Mesodermal cell (in vitro differentiated cells): ENCODE data around the gene SNRNP70.
"Not testable (repeated sequence)": the region's sequence is repeated elsewhere in the genome, so short reads cannot be mapped to it uniquely, and the experiment has no call there.

Experiments used
- H3K27ac ChIP-seq: 2 replicates; pipeline ENCODE4 v1.7.0; 2013; ENCODE audit warnings: mild to moderate bottlenecking, low read depth, low read length, moderate library complexity; ENCODE audit not compliant: severe bottlenecking
- H3K36me3 ChIP-seq: 2 replicates; pipeline ENCODE4 v1.7.1; 2013; ENCODE audit warnings: mild to moderate bottlenecking, low read length, moderate library complexity; ENCODE audit not compliant: control insufficient read depth, insufficient read depth
- H3K4me1 ChIP-seq: one replicate; pipeline ENCODE4 v1.7.1; 2013; ENCODE audit warnings: mild to moderate bottlenecking, low read length; ENCODE audit not compliant: insufficient read depth, control insufficient read depth, poor library complexity, severe bottlenecking
- H3K4me3 ChIP-seq: 2 replicates; pipeline ENCODE4 v1.7.0; 2013; ENCODE audit warnings: low read length, control low read depth, mild to moderate bottlenecking; ENCODE audit not compliant: insufficient read depth, poor library complexity, severe bottlenecking; ENCODE audit errors: extremely low read depth
- H3K9me3 ChIP-seq: 2 replicates; pipeline ENCODE4 v1.7.1; 2013; ENCODE audit warnings: mild to moderate bottlenecking, low read length, moderate library complexity; ENCODE audit not compliant: control insufficient read depth
- WGBS, 2 experiments: methylation state at CpG; one replicate each; pipeline ENCODE4 v1.1.5; 2013; ENCODE audit warnings: missing lambda C conversion rate in 2 of 2; ENCODE audit not compliant: insufficient coverage in 2 of 2; 5-methylcytosine and 5-hydroxymethylcytosine counted together

The SNRNP70 gene

DNA sequence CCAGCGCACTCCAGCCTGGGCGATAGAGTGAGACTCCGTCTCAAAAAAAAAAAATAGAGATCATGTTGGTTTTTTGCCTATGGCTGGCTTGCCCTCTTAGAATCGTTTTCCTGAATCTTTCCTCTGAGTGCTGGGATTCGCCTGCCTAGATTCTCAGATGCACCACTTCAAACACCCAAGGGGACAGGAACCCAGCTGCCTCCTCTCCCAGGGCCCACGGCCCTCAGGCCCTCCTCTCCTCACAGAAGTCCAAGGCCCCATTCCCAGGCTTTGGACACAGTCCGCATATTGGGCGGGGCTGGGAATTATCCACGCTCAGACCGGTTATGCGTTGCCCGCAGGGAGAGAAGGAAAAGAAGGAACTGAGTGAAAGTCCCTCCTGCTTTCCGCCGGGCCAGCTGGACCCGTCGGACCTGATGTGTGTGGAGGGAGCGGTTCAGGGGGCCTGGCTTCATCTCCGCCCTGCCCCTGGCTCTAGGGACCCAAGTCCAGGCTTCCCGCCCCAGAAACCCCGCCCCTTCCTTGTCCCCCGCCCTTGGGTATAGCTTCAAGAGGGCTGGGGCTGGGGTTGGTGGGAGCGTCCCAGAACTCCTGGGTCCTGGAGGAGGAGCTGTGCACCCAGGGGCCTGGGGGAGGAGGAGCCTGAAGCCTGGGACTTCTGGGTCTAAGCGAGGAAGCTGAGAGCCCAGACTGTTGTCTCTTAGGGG lies 39.9 kb downstream of the SNRNP70 start:
- WGBS, 2 experiments, result 65 to 69% methylated on average over 19 to 21 of the region's 23 CpGs
- no peaks in the 10 kb centered on the region for H3K36me3 ChIP-seq
- no peaks in the 10 kb centered on the region for H3K9me3 ChIP-seq
- no peak overlapping the region for H3K4me3 ChIP-seq
- H3K4me1 ChIP-seq, result no peaks in the 10 kb centered on the region
- no peak overlapping the region for H3K27ac ChIP-seq

- WGBS, 2 experiments, result 93% methylated on average over 2 of the region's 4 CpGs; no CpG with 5 or more reads in 1 of the 2 experiments
- Histone ChIP-seq H3K4me3 (no peak overlapping the region), H3K36me3 (no peaks in the 10 kb centered on the region), H3K4me1 (no peaks in the 10 kb centered on the region), H3K9me3 (no peaks in the 10 kb centered on the region), H3K27ac (no peak overlapping the region)
Measured at GRCh38 chr19:49126575-49126974, 41.3 kb downstream of the SNRNP70 start.

GRCh38 chr19:49127225-49127624 lies 42.0 kb downstream of the SNRNP70 start:
- peak overlapping the region; percentile 22 for H3K4me3 ChIP-seq
- H3K27ac ChIP-seq, H3K9me3 ChIP-seq, H3K36me3 ChIP-seq, H3K4me1 ChIP-seq: not testable (repeated sequence)
- 94 to 100% methylated on average over 3 to 9 of the region's 12 CpGs for whole genome bisulfite sequencing, 2 experiments

GRCh38 chr19:49127674-49128544 lies 42.7 kb downstream of the SNRNP70 start:
- H3K27ac ChIP-seq, result no peak overlapping the region
- H3K4me1 ChIP-seq, result no peaks in the 10 kb centered on the region
- H3K4me3 ChIP-seq, result peak overlapping the region; percentile 36
- WGBS, 2 experiments, result 5 to 7% methylated on average over 48 to 55 of the region's 63 CpGs
- no peaks in the 10 kb centered on the region for H3K9me3 ChIP-seq
- H3K36me3 ChIP-seq, result no peaks in the 10 kb centered on the region

DNA sequence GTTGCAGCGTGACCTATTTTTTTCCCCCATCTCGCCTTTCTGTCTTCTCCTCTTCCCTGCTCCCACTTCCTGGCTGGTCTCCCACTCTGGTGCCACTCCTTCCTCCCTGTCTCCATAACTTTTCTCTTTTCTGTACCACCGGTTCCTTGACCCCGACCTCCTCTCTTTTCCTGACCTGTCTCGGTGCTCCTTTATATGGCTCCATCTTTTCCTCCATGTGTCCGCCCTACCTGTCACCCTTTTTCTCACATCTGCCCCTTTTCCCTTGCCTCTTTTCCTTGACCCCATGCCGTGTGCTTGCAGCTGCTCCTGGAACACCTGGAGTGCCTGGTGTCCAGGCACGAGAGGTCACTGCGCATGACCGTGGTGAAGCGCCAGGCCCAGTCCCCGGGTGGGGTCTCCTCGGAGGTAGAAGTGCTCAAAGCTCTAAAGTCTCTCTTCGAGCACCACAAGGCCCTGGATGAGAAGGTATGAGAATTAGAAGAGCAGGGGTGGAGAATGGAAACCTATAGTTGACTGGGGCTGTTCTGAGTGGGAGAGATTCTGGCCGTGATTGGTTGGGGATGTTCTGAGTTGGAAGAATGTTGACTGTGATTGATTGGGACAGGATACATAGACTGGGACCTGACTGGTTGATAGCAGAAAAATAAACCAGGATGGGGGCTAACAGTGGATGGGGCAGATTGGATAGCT lies 43.4 kb downstream of the SNRNP70 start:
- Histone ChIP-seq H3K36me3 (peaks cover under 1% of the 10 kb centered on the region), H3K27ac (no peak overlapping the region), H3K4me3 (peak overlapping the region; percentile 36), H3K9me3 (no peaks in the 10 kb centered on the region), H3K4me1 (no peaks in the 10 kb centered on the region)
- WGBS, 2 experiments, result 80 to 87% methylated on average over 14 to 15 of the region's 15 CpGs

DNA sequence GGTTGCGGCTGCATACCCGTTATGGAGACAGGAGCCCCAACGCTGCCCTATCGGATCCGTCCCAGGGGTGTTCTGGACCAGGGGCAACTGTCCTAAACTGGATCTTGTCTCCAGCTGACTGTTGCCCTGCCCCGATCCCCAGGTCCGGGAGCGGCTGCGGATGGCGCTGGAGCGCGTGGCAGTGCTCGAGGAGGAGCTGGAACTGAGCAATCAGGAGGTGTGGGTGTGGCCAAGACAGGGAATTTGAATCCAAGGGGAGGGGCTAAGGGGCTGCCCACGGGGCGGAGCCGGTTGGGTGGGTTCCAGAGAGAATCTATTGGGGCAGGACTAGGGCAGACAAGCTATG lies 44.0 kb downstream of the SNRNP70 start:
- Histone ChIP-seq H3K9me3 (no peaks in the 10 kb centered on the region), H3K36me3 (peaks cover 5% of the 10 kb centered on the region), H3K4me3 (no peak overlapping the region), H3K4me1 (no peaks in the 10 kb centered on the region), H3K27ac (no peak overlapping the region)
- 80 to 82% methylated on average over 13 to 16 of the region's 16 CpGs for WGBS, 2 experiments

GRCh38 chr19:49130325-49130724 lies 45.1 kb downstream of the SNRNP70 start:
- Histone ChIP-seq H3K4me3 (no peak overlapping the region), H3K27ac (no peak overlapping the region), H3K4me1 (no peaks in the 10 kb centered on the region), H3K36me3 (peaks cover 11% of the 10 kb centered on the region), H3K9me3 (no peaks in the 10 kb centered on the region)
- whole genome bisulfite sequencing, 2 experiments, result 97 to 98% methylated on average over 20 to 24 of the region's 24 CpGs

GRCh38 chr19:49132974-49133609 lies 47.8 kb downstream of the SNRNP70 start:
- no peaks in the 10 kb centered on the region for H3K9me3 ChIP-seq
- no peak overlapping the region for H3K27ac ChIP-seq
- 85 to 92% methylated on average over 39 to 49 of the region's 49 CpGs for WGBS, 2 experiments
- H3K4me1 ChIP-seq, result no peaks in the 10 kb centered on the region
- no peak overlapping the region for H3K4me3 ChIP-seq
- peaks cover 15% of the 10 kb centered on the region for H3K36me3 ChIP-seq

- Histone ChIP-seq H3K4me3 (no peak overlapping the region), H3K4me1 (no peaks in the 10 kb centered on the region), H3K27ac (no peak overlapping the region), H3K9me3 (no peaks in the 10 kb centered on the region), H3K36me3 (peaks cover 15% of the 10 kb centered on the region)
- WGBS, 2 experiments, result 96% methylated on average over 42 of the region's 42 CpGs
Measured at GRCh38 chr19:49133621-49134454, 48.6 kb downstream of the SNRNP70 start.

GRCh38 chr19:49135686-49136085 lies 50.4 kb downstream of the SNRNP70 start:
- H3K36me3 ChIP-seq, result peaks cover 15% of the 10 kb centered on the region
- no peak overlapping the region for H3K4me3 ChIP-seq
- no peak overlapping the region for H3K27ac ChIP-seq
- no peaks in the 10 kb centered on the region for H3K9me3 ChIP-seq
- 82 to 100% methylated on average over 2 to 3 of the region's 5 CpGs for WGBS, 2 experiments
- H3K4me1 ChIP-seq, result no peaks in the 10 kb centered on the region
